Cardiac muscle cell (in vitro differentiated cells and primary cell): Measurements from ENCODE around the gene KIF26B. TPM values are rescaled to one million over a fixed set of nuclear protein-coding genes. Genes with fewer than 3 reads are reported as not detected.
A peak's percentile ranks its signal among the peaks of the same experiment; 100 is the strongest.

Source experiments
- DNase-seq, 2 donors: peaks; one replicate each; pipeline versions ENCODE4 v3.0.0 to v3.0.0-alpha.2; 2010 to 2017; ENCODE audit warnings: low read depth in 1 of 2, low spot score in 1 of 2
- H3K27ac ChIP-seq: fragments of 200-600 bp; sonication (generic); 2 replicates; pipeline ENCODE4 v1.5.1; 2016
- H3K27me3 ChIP-seq: fragments of 200-600 bp; sonication (generic); 2 replicates; pipeline ENCODE4 v1.6.0; 2016; ENCODE audit warnings: control low read depth
- H3K36me3 ChIP-seq: fragments of 200-600 bp; sonication (generic); 2 replicates; pipeline ENCODE4 v1.5.1; 2016; ENCODE audit warnings: control low read depth
- H3K4me1 ChIP-seq: fragments of 200-600 bp; sonication (generic); 2 replicates; pipeline ENCODE4 v1.8.1; 2017; ENCODE audit warnings: low read depth, mild to moderate bottlenecking, mixed run types
- H3K4me3 ChIP-seq: fragments of 200-600 bp; sonication (generic); 2 replicates; pipeline ENCODE4 v1.5.1; 2016; ENCODE audit warnings: mild to moderate bottlenecking
- H3K9me3 ChIP-seq: fragments of 200-600 bp; sonication (generic); 2 replicates; pipeline ENCODE4 v1.5.1; 2017; ENCODE audit warnings: low read depth, mild to moderate bottlenecking, control low read depth
- CTCF ChIP-seq: IDR thresholded peaks from 2 replicates; pipeline ENCODE4 v1.5.1; 2012; ENCODE audit warnings: low read depth, mild to moderate bottlenecking, low read length
- polyA plus RNA-seq: library from polyadenylated mRNA; unstranded; fragments of >200 nt; fragmentation: Nextera tagmentation; extraction: Ambion mirVana; gene quantifications from 2 replicates; pipeline ENCODE4 v1.2.1, GENCODE V29; 2016
- total RNA-seq: library from RNA; depleted of rRNA; stranded (reverse); fragments of >200 nt; gene quantifications from 2 replicates; pipeline ENCODE4 v1.2.3, GENCODE V29; 2016

KIF26B gene
- total and polyA plus RNA-seq, 2 experiments from 2014 or later: 58.9 to 177 TPM

- Histone ChIP-seq H3K9me3 (no peaks in the 10 kb centered on the region), H3K27me3 (no peaks in the 10 kb centered on the region), H3K36me3 (peaks cover 29% of the 10 kb centered on the region), H3K4me1 (peaks cover 13% of the 10 kb centered on the region), H3K27ac (peak overlapping the region; percentile 52), H3K4me3 (no peak overlapping the region)
- no peak for TF ChIP-seq CTCF
- DNase-seq: no peak
These were observed 18.8 kb downstream of the KIF26B start for GRCh38 chr1:245173446-245174211.

- peaks cover 40% of the 10 kb centered on the region for H3K4me1 ChIP-seq
- H3K36me3 ChIP-seq: peaks cover 17% of the 10 kb centered on the region
- no peak for TF ChIP-seq CTCF
- no peak overlapping the region for H3K4me3 ChIP-seq
- no peak for DNase-seq
- H3K9me3 ChIP-seq: no peaks in the 10 kb centered on the region
- no peaks in the 10 kb centered on the region for H3K27me3 ChIP-seq
- peak overlapping the region; percentile 60 for H3K27ac ChIP-seq
These were observed 22.5 kb downstream of the KIF26B start for GRCh38 chr1:245177071-245177900.

GRCh38 chr1:245179706-245180105 is 24.9 kb downstream of the KIF26B start:
- H3K36me3 ChIP-seq: peaks cover 14% of the 10 kb centered on the region
- no peak for TF ChIP-seq CTCF
- H3K27me3 ChIP-seq: no peaks in the 10 kb centered on the region
- H3K4me3 ChIP-seq: no peak overlapping the region
- DNase-seq: no peak
- H3K4me1 ChIP-seq: peaks cover 54% of the 10 kb centered on the region
- H3K9me3 ChIP-seq: no peaks in the 10 kb centered on the region
- H3K27ac ChIP-seq: peak overlapping the region; percentile 81

- no peak for DNase-seq
- no peaks in the 10 kb centered on the region for H3K9me3 ChIP-seq
- H3K4me1 ChIP-seq: peaks cover 57% of the 10 kb centered on the region
- no peaks in the 10 kb centered on the region for H3K27me3 ChIP-seq
- H3K36me3 ChIP-seq: peaks cover 8% of the 10 kb centered on the region
- H3K4me3 ChIP-seq: no peak overlapping the region
- TF ChIP-seq CTCF: no peak
- peak overlapping the region; percentile 81 for H3K27ac ChIP-seq
These were observed 25.8 kb downstream of the KIF26B start for GRCh38 chr1:245180496-245181157.

- TF ChIP-seq CTCF: no peak
- Histone ChIP-seq H3K4me1 (peaks cover 57% of the 10 kb centered on the region), H3K27ac (peak overlapping the region; percentile 81), H3K4me3 (no peak overlapping the region), H3K9me3 (no peaks in the 10 kb centered on the region), H3K36me3 (peaks cover 8% of the 10 kb centered on the region), H3K27me3 (no peaks in the 10 kb centered on the region)
- DNase-seq: no peak
These were observed 26.4 kb downstream of the KIF26B start for GRCh38 chr1:245181158-245181517.
